Measurements from ENCODE around the gene LRRC4C.

LRRC4C gene

DNA sequence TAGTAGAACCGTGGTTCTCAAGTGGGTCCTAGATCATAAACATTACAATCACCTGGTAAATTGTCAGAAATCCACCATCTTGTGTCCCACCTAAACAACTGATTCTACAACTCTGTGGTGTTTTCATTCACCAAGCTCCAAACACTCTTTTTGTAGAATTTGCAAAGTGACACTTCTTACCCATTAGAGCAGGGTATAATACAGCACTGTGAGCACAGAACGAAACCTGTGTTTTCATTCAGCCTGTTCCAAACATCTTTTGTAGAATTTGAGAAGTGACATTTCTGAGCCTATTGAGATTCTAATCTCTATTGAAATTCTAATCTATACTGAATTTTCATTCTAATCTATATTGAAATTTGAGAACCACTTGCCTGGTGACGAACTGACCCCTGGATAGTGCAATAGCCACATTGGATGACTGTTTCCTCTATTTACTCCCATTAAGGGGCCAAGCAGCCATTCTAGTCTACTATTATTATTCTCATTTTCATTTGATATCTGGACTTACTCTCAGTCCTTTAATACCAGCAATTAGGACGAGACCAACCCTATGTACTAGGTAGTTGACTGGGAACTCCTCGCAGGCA, 616.6 kb downstream of the LRRC4C start:
- no peak for DNase-seq

DNA sequence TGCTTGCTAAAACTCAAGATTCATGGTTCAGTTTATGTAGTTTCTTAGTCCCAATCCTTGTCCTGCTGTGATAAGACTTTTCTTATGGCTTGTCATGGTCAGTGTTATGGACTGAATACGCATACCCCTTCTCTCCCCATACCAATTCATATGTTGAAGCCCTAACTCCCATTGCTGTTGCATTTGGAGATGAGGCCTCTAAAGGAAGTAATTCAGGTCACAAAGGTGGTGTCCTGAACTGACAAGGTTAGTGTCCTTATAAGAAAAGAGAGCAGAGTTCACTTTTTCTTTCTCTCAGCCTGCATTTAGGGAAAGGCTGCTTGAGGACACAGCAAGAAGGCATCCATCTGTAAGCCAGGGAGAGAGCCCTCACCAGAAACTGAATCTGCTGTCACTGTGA, 618.2 kb downstream of the LRRC4C start:
- no peak for DNase-seq

DNA sequence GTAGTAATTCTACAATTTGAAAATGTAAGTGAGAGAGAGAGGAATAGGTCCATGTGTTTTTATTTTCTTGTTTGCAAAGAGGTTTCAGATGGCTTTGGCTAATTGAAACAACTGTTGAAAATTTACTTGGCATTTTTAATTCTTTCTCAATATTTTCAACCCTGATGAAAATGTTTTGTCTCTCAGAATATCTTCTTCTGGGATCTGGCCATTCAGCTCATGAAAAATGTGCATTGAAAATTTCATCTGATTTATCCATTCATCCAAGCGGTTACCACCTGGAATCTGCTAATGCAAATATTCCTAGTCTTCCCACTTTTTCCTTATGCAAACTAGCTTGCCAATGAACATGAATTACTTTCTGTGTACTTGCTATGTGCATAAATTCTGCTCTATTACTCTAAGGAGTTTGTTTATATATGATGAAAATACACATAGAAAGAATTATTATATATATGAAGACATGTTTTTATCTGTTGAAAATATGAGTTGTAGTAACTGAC, 621.2 kb downstream of the LRRC4C start:
- no peak for DNase-seq

DNA sequence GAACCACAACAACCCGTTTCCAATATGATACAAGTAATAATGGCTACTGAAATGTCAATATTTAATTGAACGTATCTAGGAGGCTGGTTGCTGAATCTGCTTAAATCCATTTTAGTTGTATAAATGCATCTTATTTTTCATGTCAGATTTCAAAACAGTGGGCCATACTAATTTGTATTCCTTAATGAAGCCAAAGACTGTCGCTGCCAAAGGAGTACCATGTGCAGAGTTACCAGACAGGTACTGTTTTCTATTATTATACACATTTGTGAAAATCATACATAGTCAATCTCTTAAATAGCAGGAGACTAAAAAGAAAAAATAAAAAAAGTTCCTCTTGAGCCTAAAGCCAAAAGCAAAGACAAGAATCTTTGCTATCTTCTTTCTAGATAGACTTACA, 632.3 kb downstream of the LRRC4C start:
- DNase-seq, result no peak

DNA sequence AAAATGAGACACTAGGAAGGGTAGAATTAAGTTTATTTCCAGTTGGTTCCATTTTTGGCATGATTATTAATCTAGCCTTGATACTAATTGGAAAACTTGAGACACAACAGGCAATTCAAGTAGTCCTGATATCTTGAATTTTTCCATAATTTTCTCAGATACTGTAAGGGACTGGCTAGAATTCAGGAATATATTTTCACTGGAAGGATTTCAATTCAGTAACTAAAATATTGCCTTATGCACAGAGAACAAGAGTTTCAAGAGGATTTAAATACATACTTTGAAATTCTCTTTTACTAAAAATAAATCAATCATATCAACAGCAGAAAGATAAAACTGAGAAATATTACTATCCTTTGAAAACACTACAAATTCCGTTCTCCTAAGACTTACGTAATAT, 632.9 kb downstream of the LRRC4C start:
- DNase-seq, result no peak

DNA sequence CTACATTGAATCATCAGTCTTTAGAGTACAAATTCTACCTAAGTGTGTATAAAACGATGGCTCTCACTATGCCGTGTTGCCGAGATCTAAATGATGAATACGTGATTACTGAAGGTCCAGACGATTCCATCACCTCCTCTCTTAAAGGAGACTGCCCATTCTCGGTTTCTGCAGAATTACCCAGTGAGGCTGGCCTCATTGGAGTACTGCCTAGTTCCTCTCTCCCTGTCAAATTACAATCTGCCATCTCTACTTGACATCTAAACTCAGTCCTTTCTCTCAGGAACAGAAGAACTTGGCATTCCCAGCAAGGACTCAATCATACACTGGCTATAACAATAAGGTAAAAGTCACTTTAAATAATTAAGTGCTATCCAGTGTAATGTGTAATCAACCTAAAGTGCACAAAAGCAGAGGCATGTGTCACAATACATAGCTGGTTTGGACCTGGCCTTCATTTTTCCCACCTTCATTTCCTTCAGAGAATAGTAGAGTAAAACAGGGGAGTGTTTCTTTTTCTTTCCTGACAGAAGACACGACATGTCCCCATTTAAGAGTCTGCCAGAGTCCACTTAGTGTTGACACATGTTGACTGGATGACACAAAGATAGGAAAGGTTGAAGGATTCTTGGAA, 634.1 kb downstream of the LRRC4C start:
- DNase-seq, result no peak

DNA sequence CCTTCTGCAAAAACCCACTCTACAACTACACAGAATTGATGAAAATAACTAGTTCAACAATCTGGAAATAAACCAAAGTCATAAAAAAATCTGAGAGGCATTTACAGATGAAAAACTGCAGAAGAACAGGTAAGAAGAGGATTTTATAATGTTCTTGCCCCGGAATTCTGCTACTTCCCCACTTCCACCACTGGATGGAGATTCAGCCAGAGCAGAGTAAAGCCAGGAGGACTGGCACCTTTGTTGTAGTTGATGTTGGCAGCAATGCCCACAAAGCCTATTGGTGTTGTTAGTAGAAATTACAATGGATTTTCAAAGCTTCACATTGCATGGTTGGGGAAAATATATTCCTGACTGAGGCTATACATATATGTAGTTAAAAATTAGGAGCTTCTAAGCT, 640.2 kb downstream of the LRRC4C start:
- no peak for DNase-seq

DNA sequence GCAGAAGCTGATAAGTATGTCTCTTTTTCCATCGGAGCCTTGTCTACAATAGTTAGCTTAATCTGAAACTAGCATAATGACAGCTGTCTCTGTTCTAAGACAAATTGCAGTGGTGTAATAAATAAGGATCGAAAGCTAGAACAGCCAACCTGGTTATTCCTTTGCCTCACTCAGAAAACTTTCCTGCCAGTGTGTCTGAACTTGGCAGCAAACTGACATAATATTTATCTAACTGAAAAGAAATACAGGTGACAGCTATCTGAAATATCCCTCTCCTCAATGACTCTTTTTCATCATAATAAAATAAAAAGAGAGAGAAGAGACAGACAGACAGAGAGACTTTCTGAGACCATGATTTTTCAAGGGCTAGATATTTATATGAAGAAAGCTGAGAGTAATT, 642.5 kb downstream of the LRRC4C start:
- DNase-seq, result no peak

DNA sequence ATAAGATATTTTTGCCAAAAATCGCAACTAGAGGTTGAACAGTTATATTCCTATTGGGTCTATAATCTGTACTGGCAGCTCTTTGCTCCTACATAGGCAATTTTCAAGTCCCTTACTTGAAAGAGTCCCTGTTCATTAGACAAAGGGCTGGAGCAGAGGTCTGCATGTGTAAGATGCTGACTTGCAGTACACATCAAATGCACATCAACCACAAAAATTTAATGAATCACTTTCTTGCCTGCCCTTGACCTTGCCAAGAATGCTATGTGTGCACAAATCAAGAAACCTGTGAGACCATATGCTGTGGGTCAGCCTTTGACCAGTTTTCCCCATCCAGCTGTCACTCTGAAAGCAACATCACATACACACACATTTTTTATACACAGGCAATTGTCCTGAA, 661.5 kb downstream of the LRRC4C start:
- no peak for DNase-seq

DNA sequence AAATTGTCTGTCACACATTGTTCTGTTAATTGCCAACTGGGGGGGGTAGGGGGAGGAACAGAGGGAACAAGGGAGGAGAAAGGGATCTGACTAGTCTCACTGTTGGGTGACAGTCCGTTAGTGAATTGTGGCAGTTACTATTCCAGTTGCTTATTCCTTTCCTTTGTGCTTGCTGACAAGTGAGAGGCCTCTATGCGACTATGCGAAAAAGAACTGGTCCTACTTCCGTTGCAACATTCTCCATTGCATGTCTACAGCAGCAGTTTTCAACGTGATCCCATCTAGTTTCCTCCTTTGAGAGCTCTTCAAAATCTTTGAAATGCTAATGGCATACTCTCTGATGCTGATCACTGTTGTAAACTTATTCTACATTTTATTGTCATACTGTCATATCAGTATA, 672.2 kb downstream of the LRRC4C start:
- no peak for DNase-seq

DNA sequence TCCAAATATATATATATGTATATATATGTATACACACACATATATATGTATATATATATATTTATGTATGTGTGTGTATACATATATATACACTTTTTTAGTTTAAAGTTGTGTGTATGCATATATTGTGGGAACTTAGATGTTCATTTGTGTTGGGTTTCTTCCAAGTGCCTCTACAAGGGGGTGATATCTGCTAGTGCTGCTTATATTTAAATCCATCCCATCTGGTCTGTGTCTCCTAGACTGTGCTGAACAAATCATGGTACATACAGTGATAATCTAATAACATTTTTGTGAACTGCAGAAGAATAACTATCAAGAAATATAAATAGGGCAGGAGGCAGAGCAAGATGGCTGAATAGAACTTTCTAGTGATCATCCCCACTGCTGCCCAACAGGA, 696.4 kb downstream of the LRRC4C start:
- DNase-seq, result no peak

DNA sequence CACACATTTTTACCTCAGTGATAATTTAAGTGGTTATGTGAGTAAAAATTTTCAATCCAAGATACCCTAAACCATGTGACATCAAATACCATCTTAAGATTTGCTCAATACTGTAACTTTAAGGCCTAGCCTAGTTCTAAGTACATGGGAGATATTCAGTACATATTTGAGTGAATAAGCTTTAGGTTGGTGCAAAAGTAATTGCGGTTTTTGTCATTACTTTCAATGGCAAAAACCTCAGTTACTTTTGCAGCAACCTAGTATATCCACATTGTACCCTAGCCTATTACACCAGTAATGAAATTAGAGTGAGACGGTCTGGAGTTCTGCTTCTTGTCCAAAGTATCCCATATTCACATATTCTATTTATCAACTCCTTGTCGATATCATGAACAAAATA, 700.1 kb downstream of the LRRC4C start:
- no peak for DNase-seq

DNA sequence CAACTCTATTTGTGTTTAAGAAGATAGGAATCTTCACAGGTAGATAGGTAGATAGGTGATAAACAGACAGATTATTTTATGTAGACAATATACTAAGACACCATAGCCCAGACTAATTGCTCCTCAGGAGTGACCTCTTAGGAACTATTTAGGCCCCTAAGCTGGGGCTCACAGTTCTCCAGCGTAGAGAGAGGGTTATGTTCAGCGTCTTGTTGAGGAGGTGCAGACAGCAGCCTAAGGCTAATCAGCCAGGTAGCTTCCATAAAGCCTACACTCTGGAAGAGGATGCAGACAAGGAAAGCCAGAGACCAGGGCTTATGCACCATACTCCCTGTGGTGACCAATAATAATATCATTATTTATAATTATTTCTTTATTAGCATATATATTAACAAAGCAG, 705.2 kb downstream of the LRRC4C start:
- DNase-seq, result no peak

DNA sequence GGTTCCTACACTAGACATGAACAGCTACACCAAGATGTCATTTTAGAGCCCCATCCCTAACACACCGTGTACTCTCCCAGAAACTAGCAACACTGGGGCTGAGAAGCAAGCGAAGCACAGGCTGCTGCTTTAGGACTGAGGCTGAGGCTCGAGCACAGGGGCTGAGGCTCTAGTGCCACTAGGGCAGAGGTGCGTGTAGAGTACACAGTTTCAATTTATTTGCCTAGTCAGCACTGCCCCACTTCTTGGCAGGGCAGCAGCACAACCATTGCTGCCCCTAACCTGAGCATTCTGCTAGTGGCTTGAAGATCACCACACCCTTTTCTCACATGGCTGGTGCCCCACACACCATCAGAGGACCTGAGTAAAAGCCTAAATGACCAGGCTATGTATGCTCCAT, 713.2 kb downstream of the LRRC4C start:
- no peak for DNase-seq

DNA sequence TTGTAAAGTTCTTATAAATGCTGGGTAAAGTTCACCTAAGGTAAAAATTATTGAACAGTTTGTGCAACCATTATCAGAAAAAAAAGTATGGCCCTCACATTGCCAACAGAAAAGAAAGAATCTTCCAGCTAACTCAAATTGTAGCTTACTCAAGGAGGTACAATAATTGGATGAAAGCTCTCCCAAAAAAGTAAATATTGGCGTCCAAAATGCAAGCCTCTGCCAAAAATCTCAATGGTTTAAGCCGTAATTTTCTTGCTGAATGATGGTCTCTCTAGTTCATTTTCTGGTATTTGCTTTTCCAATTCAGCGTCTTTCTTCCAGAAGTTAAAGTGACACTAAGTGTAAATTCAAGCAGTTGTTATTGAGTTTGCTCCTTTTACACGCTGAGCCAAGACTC, 727.3 kb downstream of the LRRC4C start:
- DNase-seq, result no peak

DNA sequence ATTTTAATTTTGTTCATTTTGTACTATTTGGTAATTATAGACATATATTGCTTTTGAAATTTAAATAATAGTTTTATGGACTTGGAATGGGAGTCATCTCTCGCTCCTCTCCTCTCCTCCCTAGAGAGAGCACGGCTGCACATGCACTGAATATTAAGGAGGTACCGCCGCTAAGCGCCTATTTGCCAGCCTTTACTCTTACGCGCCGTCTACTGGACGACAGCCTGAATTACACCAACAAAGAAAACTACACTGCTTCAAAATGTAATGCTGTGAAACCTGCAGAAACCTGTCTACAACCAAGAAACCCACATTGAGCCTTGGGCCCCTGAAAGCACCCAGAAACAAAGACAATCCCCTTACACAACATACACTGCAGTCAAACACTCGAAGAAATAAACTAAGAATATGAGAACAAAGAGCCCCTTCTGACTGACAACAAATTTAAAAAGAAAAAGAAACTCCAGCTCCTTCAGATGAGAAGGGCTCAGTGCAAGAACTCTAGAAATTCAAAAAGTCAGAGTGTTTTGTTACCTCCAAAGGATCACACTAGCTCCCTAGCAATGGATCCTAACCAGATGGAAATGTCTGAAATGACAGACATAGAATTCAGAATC, 737.2 kb downstream of the LRRC4C start:
- DNase-seq, result no peak

DNA sequence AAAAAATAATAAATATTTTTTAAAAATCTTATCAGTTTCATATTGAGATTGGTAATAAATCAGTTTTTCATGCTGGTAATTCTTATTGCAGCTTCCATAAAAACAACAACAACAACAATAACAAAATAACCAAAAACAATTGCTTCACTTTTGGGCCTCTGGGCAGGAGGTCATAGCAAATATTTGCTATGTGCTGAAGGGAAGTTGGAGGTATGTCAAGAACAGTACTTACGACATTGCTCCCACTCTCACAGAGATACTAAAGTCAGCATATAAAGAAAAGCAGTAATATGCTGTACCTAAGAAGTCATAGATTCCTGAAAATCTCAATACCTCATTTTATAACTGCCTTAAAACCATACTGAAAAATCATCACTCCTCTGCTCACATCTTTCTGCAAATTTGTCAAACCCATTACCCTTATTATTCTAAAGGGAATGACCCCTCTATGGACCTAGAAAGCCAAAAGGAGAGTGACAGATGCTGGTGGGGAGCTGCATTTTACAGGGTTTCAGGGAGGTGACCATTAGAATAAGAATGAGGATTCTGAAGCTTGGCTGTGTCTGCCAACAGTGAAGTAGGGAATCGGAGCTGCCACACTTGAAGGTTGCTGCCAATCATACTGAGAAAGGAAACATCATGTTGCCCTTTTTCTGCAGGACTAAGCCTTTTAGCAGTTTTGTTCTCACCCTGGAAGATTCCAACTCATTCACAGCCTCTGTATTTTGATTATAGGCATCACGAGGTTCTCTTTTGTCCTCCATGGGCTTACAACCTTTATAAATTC, 742.9 kb downstream of the LRRC4C start:
- DNase-seq, result no peak

DNA sequence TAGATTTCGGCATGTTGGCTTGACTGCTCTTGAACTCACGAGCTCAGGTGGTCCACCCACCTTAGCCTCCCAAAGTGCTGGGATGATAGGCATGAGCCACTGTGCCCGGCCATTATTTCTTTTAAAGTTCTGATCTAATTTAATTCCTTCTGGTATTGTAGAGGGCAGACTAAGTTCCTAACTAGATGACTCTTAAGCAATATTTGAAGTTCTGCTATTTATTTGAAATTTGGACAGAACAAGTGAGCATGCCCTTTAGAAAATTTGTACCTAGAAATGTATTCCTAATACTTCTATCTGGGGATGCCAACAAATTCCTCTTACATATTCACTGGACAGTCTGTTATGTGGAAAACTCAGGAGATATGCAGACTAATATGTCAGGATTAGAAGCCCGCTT, 746.4 kb downstream of the LRRC4C start:
- DNase-seq, result no peak

DNA sequence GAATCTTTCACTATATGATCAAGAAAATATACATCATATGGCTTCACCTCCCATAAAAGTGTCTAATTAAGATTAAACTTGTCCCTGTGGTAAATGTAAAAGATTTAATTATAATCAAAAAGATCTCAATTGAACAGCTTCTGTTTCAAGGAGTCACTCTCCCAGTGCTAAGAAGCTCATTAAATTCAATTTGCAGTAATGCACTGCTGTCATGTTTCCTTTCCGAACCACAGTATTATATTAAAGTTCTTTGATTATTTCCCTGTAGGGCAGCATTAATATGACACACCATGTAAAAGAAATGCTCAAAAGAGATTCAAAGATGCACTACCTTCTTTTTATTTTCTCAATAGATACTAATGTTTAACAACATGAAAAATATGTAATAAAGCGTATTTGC, 758.4 kb downstream of the LRRC4C start:
- no peak for DNase-seq

DNA sequence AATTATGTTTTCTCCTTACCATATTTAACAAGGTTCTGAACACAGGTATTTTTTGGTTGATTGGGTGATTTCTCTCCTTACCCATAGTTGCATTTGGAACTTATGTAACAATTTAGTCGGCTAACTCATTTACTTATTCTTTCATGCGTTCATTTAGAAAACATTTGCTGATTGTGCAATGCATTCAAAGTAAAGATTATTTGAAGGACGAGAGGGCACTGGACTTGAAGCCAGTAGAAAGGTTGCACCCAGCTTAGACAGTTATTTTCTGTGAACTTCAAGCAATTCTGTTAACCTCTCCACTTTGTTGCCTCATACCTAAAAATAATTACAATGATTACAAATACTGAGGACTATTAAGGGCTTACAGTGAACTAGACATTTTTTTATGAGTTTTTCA, 769.6 kb downstream of the LRRC4C start:
- no peak for DNase-seq

DNA sequence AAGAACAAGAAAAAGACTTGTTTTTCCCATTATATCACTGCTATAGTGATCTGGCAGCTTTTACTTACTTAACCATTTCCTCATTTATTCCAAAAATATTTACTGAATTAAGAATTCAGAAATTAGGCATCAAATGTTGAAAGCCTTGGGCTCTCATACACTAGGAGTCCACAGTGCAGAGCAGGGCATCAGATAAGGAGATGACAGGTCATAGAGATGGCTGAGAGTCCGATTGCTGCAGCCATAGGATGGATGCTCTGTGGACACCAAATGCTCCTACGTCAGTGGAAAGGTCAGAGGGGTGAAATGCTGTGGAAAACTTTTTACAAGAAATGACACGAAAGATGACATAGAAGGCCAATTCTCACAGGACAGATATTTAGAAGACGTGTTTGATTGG, 771.1 kb downstream of the LRRC4C start:
- DNase-seq, result no peak

DNA sequence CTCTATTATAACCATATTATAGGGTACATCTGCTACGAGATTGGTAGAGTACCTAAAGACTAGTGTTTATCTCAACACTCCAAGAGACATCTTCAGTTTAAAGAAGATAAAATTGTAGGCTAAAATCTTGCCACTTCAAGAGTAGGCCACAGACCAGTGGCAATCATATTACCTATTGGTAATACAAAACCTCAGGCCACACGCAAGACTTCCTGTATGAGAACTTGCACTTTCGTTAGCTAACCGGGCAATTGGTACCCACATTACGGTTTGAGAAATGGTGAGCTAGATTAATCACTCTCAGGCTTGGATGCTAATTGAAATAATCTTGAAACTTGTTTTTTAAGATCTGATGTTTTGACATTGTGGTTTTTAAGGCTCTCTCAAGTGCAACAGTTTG, 772.7 kb downstream of the LRRC4C start:
- no peak for DNase-seq

DNA sequence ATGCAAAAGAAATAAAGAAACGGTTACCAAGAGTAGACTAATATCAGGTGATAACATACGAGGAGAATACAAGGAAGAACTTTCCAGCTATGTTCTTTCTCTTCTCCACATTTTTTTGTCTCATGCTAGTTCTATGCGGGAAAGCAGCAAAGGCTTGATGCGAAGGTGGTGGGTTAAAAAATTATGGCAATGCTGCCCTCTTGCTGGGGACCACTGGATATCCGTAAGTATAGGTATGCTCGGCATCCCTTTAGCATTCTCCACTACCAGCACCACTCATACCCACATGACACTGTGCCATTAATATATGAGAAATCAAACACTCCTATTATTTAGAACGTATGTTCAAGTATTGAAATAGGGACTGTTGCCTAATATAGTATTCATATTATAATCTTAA, 776.4 kb downstream of the LRRC4C start:
- DNase-seq, result no peak

DNA sequence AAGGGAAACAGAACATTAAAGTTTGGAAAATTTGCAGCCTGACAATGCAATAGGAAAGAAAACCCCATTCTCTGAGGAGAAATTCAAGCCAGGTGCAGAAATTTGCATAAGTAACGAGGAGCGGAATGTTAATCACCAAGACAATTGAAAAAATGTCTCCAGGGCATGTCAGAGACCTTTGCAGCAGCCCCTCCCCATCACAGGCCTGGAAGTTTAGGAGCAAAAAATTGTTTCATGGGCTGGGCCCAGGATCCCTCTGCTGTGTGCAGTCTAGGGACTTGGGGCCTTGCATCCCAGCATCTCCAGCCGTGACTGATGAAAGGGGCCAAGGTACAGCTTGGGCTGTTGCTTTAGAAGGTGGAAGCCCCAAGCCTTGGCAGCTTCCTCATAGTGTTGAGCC, 780.2 kb downstream of the LRRC4C start:
- no peak for DNase-seq

Data from activated gamma-delta T cell (primary cell).